ENCODE results near the gene TMEM132D.

The TMEM132D gene

GRCh38 chr12:129841251-129841650, 62.6 kb downstream of the TMEM132D start:
- Histone ChIP-seq H3K36me3 (ENCODE audit: control insufficient read depth, insufficient read depth, low read length) (no peaks in the 10 kb centered on the region), H3K9me3 (ENCODE audit: control insufficient read depth, insufficient read depth, low read length) (no peaks in the 10 kb centered on the region), H3K4me3 (ENCODE audit: low read depth, low read length) (no peak overlapping the region), H3K9ac (ENCODE audit: low read depth, low read length) (no peak overlapping the region), H3K27me3 (ENCODE audit: control insufficient read depth, insufficient read depth, low read length) (no peaks in the 10 kb centered on the region), H3K4me1 (ENCODE audit: control insufficient read depth, insufficient read depth, low read length) (peaks cover 8% of the 10 kb centered on the region)

GRCh38 chr12:129840145-129840884, 63.5 kb downstream of the TMEM132D start:
- Histone ChIP-seq H3K27me3 (ENCODE audit: control insufficient read depth, insufficient read depth, low read length) (no peaks in the 10 kb centered on the region), H3K4me1 (ENCODE audit: control insufficient read depth, insufficient read depth, low read length) (peaks cover 8% of the 10 kb centered on the region), H3K9ac (ENCODE audit: low read depth, low read length) (no peak overlapping the region), H3K9me3 (ENCODE audit: control insufficient read depth, insufficient read depth, low read length) (no peaks in the 10 kb centered on the region), H3K4me3 (ENCODE audit: low read depth, low read length) (no peak overlapping the region), H3K36me3 (ENCODE audit: control insufficient read depth, insufficient read depth, low read length) (no peaks in the 10 kb centered on the region)

GRCh38 chr12:129839679-129840078, 64.1 kb downstream of the TMEM132D start:
- Histone ChIP-seq H3K9me3 (ENCODE audit: control insufficient read depth, insufficient read depth, low read length) (no peaks in the 10 kb centered on the region), H3K36me3 (ENCODE audit: control insufficient read depth, insufficient read depth, low read length) (no peaks in the 10 kb centered on the region), H3K27me3 (ENCODE audit: control insufficient read depth, insufficient read depth, low read length) (no peaks in the 10 kb centered on the region)

GRCh38 chr12:129831294-129831693, 72.5 kb downstream of the TMEM132D start:
- Histone ChIP-seq H3K27me3 (ENCODE audit: control insufficient read depth, insufficient read depth, low read length) (no peaks in the 10 kb centered on the region), H3K9ac (ENCODE audit: low read depth, low read length) (no peak overlapping the region), H3K9me3 (ENCODE audit: control insufficient read depth, insufficient read depth, low read length) (no peaks in the 10 kb centered on the region), H3K36me3 (ENCODE audit: control insufficient read depth, insufficient read depth, low read length) (no peaks in the 10 kb centered on the region), H3K4me3 (ENCODE audit: low read depth, low read length) (no peak overlapping the region), H3K4me1 (ENCODE audit: control insufficient read depth, insufficient read depth, low read length) (peaks cover 17% of the 10 kb centered on the region)

More at GRCh38 chr12:129839679-129840078, 64.1 kb downstream of the TMEM132D start:
- Histone ChIP-seq H3K4me1 (ENCODE audit: control insufficient read depth, insufficient read depth, low read length) (peaks cover 8% of the 10 kb centered on the region), H3K4me3 (ENCODE audit: low read depth, low read length) (no peak overlapping the region), H3K9ac (ENCODE audit: low read depth, low read length) (no peak overlapping the region)

- Histone ChIP-seq H3K9ac (ENCODE audit: low read depth, low read length) (no peak overlapping the region), H3K4me1 (ENCODE audit: control insufficient read depth, insufficient read depth, low read length) (peaks cover 17% of the 10 kb centered on the region), H3K36me3 (ENCODE audit: control insufficient read depth, insufficient read depth, low read length) (no peaks in the 10 kb centered on the region), H3K27me3 (ENCODE audit: control insufficient read depth, insufficient read depth, low read length) (no peaks in the 10 kb centered on the region), H3K4me3 (ENCODE audit: low read depth, low read length) (no peak overlapping the region), H3K9me3 (ENCODE audit: control insufficient read depth, insufficient read depth, low read length) (no peaks in the 10 kb centered on the region)
These were observed 73.0 kb downstream of the TMEM132D start for GRCh38 chr12:129830796-129831195.

- Histone ChIP-seq H3K4me3 (ENCODE audit: low read depth, low read length) (no peak overlapping the region), H3K36me3 (ENCODE audit: control insufficient read depth, insufficient read depth, low read length) (no peaks in the 10 kb centered on the region), H3K9me3 (ENCODE audit: control insufficient read depth, insufficient read depth, low read length) (no peaks in the 10 kb centered on the region), H3K9ac (ENCODE audit: low read depth, low read length) (no peak overlapping the region), H3K4me1 (ENCODE audit: control insufficient read depth, insufficient read depth, low read length) (peaks cover 17% of the 10 kb centered on the region), H3K27me3 (ENCODE audit: control insufficient read depth, insufficient read depth, low read length) (no peaks in the 10 kb centered on the region)
These were observed 75.9 kb downstream of the TMEM132D start for GRCh38 chr12:129827866-129828384.

- Histone ChIP-seq H3K4me1 (ENCODE audit: control insufficient read depth, insufficient read depth, low read length) (peaks cover 17% of the 10 kb centered on the region), H3K4me3 (ENCODE audit: low read depth, low read length) (no peak overlapping the region), H3K9ac (ENCODE audit: low read depth, low read length) (no peak overlapping the region), H3K36me3 (ENCODE audit: control insufficient read depth, insufficient read depth, low read length) (no peaks in the 10 kb centered on the region), H3K27me3 (ENCODE audit: control insufficient read depth, insufficient read depth, low read length) (no peaks in the 10 kb centered on the region), H3K9me3 (ENCODE audit: control insufficient read depth, insufficient read depth, low read length) (no peaks in the 10 kb centered on the region)
These were observed 76.5 kb downstream of the TMEM132D start for GRCh38 chr12:129827102-129827865.

GRCh38 chr12:129826273-129826672, 77.6 kb downstream of the TMEM132D start:
- Histone ChIP-seq H3K27me3 (ENCODE audit: control insufficient read depth, insufficient read depth, low read length) (no peaks in the 10 kb centered on the region), H3K4me1 (ENCODE audit: control insufficient read depth, insufficient read depth, low read length) (peaks cover 17% of the 10 kb centered on the region), H3K9me3 (ENCODE audit: control insufficient read depth, insufficient read depth, low read length) (no peaks in the 10 kb centered on the region), H3K36me3 (ENCODE audit: control insufficient read depth, insufficient read depth, low read length) (no peaks in the 10 kb centered on the region), H3K4me3 (ENCODE audit: low read depth, low read length) (no peak overlapping the region), H3K9ac (ENCODE audit: low read depth, low read length) (no peak overlapping the region)

GRCh38 chr12:129825316-129825715, 78.5 kb downstream of the TMEM132D start:
- H3K27me3 ChIP-seq (ENCODE audit: control insufficient read depth, insufficient read depth, low read length) = no peaks in the 10 kb centered on the region
- H3K36me3 ChIP-seq (ENCODE audit: control insufficient read depth, insufficient read depth, low read length) = no peaks in the 10 kb centered on the region
- H3K9ac ChIP-seq (ENCODE audit: low read depth, low read length) = no peak overlapping the region
- no peaks in the 10 kb centered on the region for H3K9me3 ChIP-seq (ENCODE audit: control insufficient read depth, insufficient read depth, low read length)
- H3K4me1 ChIP-seq (ENCODE audit: control insufficient read depth, insufficient read depth, low read length) = peaks cover 10% of the 10 kb centered on the region
- no peak overlapping the region for H3K4me3 ChIP-seq (ENCODE audit: low read depth, low read length)

GRCh38 chr12:129821964-129822363, 81.9 kb downstream of the TMEM132D start:
- H3K36me3 ChIP-seq (ENCODE audit: control insufficient read depth, insufficient read depth, low read length) = no peaks in the 10 kb centered on the region
- H3K4me1 ChIP-seq (ENCODE audit: control insufficient read depth, insufficient read depth, low read length) = no peaks in the 10 kb centered on the region
- no peak overlapping the region for H3K9ac ChIP-seq (ENCODE audit: low read depth, low read length)
- no peak overlapping the region for H3K4me3 ChIP-seq (ENCODE audit: low read depth, low read length)
- no peaks in the 10 kb centered on the region for H3K27me3 ChIP-seq (ENCODE audit: control insufficient read depth, insufficient read depth, low read length)
- H3K9me3 ChIP-seq (ENCODE audit: control insufficient read depth, insufficient read depth, low read length) = no peaks in the 10 kb centered on the region

GRCh38 chr12:129819391-129819790, 84.4 kb downstream of the TMEM132D start:
- Histone ChIP-seq H3K4me3 (ENCODE audit: low read depth, low read length) (no peak overlapping the region), H3K36me3 (ENCODE audit: control insufficient read depth, insufficient read depth, low read length) (no peaks in the 10 kb centered on the region), H3K4me1 (ENCODE audit: control insufficient read depth, insufficient read depth, low read length) (no peaks in the 10 kb centered on the region), H3K27me3 (ENCODE audit: control insufficient read depth, insufficient read depth, low read length) (no peaks in the 10 kb centered on the region), H3K9me3 (ENCODE audit: control insufficient read depth, insufficient read depth, low read length) (no peaks in the 10 kb centered on the region), H3K9ac (ENCODE audit: low read depth, low read length) (no peak overlapping the region)

GRCh38 chr12:129815846-129816245, 88.0 kb downstream of the TMEM132D start:
- no peaks in the 10 kb centered on the region for H3K4me1 ChIP-seq (ENCODE audit: control insufficient read depth, insufficient read depth, low read length)
- H3K9ac ChIP-seq (ENCODE audit: low read depth, low read length) = no peak overlapping the region
- no peaks in the 10 kb centered on the region for H3K36me3 ChIP-seq (ENCODE audit: control insufficient read depth, insufficient read depth, low read length)
- H3K4me3 ChIP-seq (ENCODE audit: low read depth, low read length) = no peak overlapping the region
- H3K27me3 ChIP-seq (ENCODE audit: control insufficient read depth, insufficient read depth, low read length) = no peaks in the 10 kb centered on the region
- no peaks in the 10 kb centered on the region for H3K9me3 ChIP-seq (ENCODE audit: control insufficient read depth, insufficient read depth, low read length)

Data from iPS-15b (cell line).